IMR-90 (cell line): ENCODE results near the gene AREL1. TPM values are rescaled to one million over a fixed set of nuclear protein-coding genes. Genes with fewer than 3 reads are reported as not detected.

ENCODE experiments used
- ATAC-seq: fragments of 200-7000 bp; cut with Tn5 transposase; 2 replicates; pipeline ENCODE4 v1.9.1; 2020; ENCODE audit warnings: low read depth, mild to moderate bottlenecking, moderate library complexity
- BruUV-seq: library from RNA; stranded (reverse); fragments of 400-500 nt; replicated peaks from 2 replicates; lab custom pipeline; 2021; lab: Mats Ljungman, UMichigan
- CTCF ChIA-PET: fragments of 300-600 bp; formaldehyde crosslinking; extraction: SDS; loops from one replicate; lab custom pipeline; 2021; ENCODE audit warnings: antibody characterized with exemption; lab: Yijun Ruan, JAX
- POLR2A ChIA-PET: fragments of 300-600 bp; sonication (Branson Sonifier 250); formaldehyde crosslinking; loops from one replicate; lab custom pipeline; 2022; ENCODE audit warnings: antibody characterized with exemption; ENCODE audit not compliant: unreplicated experiment; lab: Charles Lee
- DNase-seq: peaks from one replicate; pipeline ENCODE4 v3.0.0; 2013
- H2AFZ ChIP-seq: replicated peaks from 2 replicates; pipeline ENCODE3; 2013; ENCODE audit warnings: low read length, mild to moderate bottlenecking; ENCODE audit not compliant: poor library complexity
- H2AK5ac ChIP-seq: 2 replicates; pipeline ENCODE4 v1.6.1; 2013; ENCODE audit warnings: low read depth, low read length, inconsistent platforms
- H2AK9ac ChIP-seq: replicated peaks from 2 replicates; pipeline ENCODE3; 2013; ENCODE audit warnings: mild to moderate bottlenecking, low read depth, low read length, moderate library complexity; ENCODE audit not compliant: poor library complexity
- H2BK120ac ChIP-seq: 2 replicates; pipeline ENCODE4 v1.6.1; 2013; ENCODE audit warnings: low read depth, low read length, inconsistent platforms
- H2BK15ac ChIP-seq: 3 replicates; pipeline ENCODE4 v1.6.1; 2013; ENCODE audit warnings: low read depth, low read length, inconsistent platforms
- H2BK20ac ChIP-seq: 2 replicates; pipeline ENCODE4 v1.6.1; 2013; ENCODE audit warnings: low read depth, mild to moderate bottlenecking, inconsistent platforms, low read length, moderate library complexity
- H2BK5ac ChIP-seq: 2 replicates; pipeline ENCODE4 v1.6.1; 2013; ENCODE audit warnings: mild to moderate bottlenecking, low read depth, low read length, inconsistent platforms; ENCODE audit not compliant: poor library complexity, severe bottlenecking
- H3K14ac ChIP-seq: replicated peaks from 2 replicates; pipeline ENCODE4 v1.6.1; 2013; ENCODE audit warnings: low read depth, low read length, inconsistent platforms
- H3K18ac ChIP-seq: 2 replicates; pipeline ENCODE4 v1.6.1; 2013; ENCODE audit warnings: low read depth, low read length, control low read depth
- H3K23ac ChIP-seq: 2 replicates; pipeline ENCODE4 v1.6.1; 2013; ENCODE audit warnings: low read depth, low read length, inconsistent platforms
- H3K27ac ChIP-seq: 2 replicates; pipeline ENCODE4 v1.5.1; 2013; ENCODE audit warnings: mild to moderate bottlenecking, control low read depth, low read length; ENCODE audit not compliant: insufficient read depth
- H3K27me3 ChIP-seq: 2 replicates; pipeline ENCODE4 v1.6.1; 2013; ENCODE audit warnings: low read length; ENCODE audit not compliant: control insufficient read depth, insufficient read depth
- H3K36me3 ChIP-seq: 2 replicates; pipeline ENCODE4 v1.6.1; 2013; ENCODE audit warnings: low read length, mixed read lengths; ENCODE audit not compliant: control insufficient read depth, insufficient read depth
- H3K4ac ChIP-seq: 2 replicates; pipeline ENCODE4 v1.6.1; 2013; ENCODE audit warnings: low read depth, low read length, inconsistent platforms
- H3K4me1 ChIP-seq: 2 replicates; pipeline ENCODE4 v1.6.1; 2013; ENCODE audit warnings: low read length, mixed read lengths; ENCODE audit not compliant: control insufficient read depth, insufficient read depth
- H3K4me2 ChIP-seq: 2 replicates; pipeline ENCODE4 v1.6.1; 2013; ENCODE audit warnings: low read depth, mild to moderate bottlenecking, control low read depth, low read length, moderate library complexity
- H3K4me3 ChIP-seq: 2 replicates; pipeline ENCODE4 v1.5.1; 2013; ENCODE audit warnings: low read depth, mild to moderate bottlenecking, control low read depth, low read length, moderate library complexity; ENCODE audit not compliant: insufficient read depth
- H3K56ac ChIP-seq: 2 replicates; pipeline ENCODE4 v1.6.1; 2013; ENCODE audit warnings: low read length, inconsistent platforms; ENCODE audit not compliant: insufficient read depth; ENCODE audit errors: extremely low read depth
- H3K79me1 ChIP-seq, 2 experiments: 2 replicates each; pipeline ENCODE4 v1.6.1; 2013; ENCODE audit warnings: low read length in 2 of 2, inconsistent platforms in 1 of 2, low read depth in 1 of 2
- H3K9ac ChIP-seq: 2 replicates; pipeline ENCODE4 v1.6.1; 2013; ENCODE audit warnings: low read depth, low read length, control low read depth
- H3K9me1 ChIP-seq: 2 replicates; pipeline ENCODE4 v1.6.1; 2013; ENCODE audit warnings: low read length, inconsistent platforms; ENCODE audit not compliant: insufficient read depth
- H3K9me3 ChIP-seq: 2 replicates; pipeline ENCODE4 v1.6.1; 2013; ENCODE audit warnings: low read length; ENCODE audit not compliant: control insufficient read depth, insufficient read depth
- H4K20me1 ChIP-seq: 2 replicates; pipeline ENCODE4 v1.6.1; 2013; ENCODE audit warnings: low read length, inconsistent platforms; ENCODE audit not compliant: insufficient read depth
- H4K5ac ChIP-seq: 2 replicates; pipeline ENCODE4 v1.6.1; 2013; ENCODE audit warnings: mild to moderate bottlenecking, low read depth, low read length, control low read depth
- H4K8ac ChIP-seq, 2 experiments: 2 replicates each; pipeline ENCODE4 v1.6.1; 2013; ENCODE audit warnings: low read depth in 2 of 2, low read length in 2 of 2, control low read depth in 1 of 2, inconsistent platforms in 1 of 2
- H4K91ac ChIP-seq: 2 replicates; pipeline ENCODE4 v1.6.1; 2013; ENCODE audit warnings: low read depth, low read length, inconsistent platforms; ENCODE audit not compliant: insufficient read depth
- BHLHE40 ChIP-seq: fragments of 150-350 bp; IDR thresholded peaks from 2 replicates; pipeline ENCODE4 v1.6.1; 2016; ENCODE audit warnings: mild to moderate bottlenecking, low read depth, low read length
- CHD1 ChIP-seq: IDR thresholded peaks from 2 replicates; pipeline ENCODE4 v1.6.1; 2012; ENCODE audit warnings: low read depth, low read length, improper control_type of control experiment
- CTCF ChIP-seq: conservative IDR thresholded peaks from 2 replicates; pipeline ENCODE4 v1.5.1; 2012; ENCODE audit warnings: mild to moderate bottlenecking, low read depth, low read length, improper control_type of control experiment
- ELK1 ChIP-seq: fragments of 150-350 bp; IDR thresholded peaks from 2 replicates; pipeline ENCODE4 v1.6.1; 2016; ENCODE audit warnings: low read depth, mild to moderate bottlenecking, low read length, moderate library complexity, borderline replicate concordance
- FOS ChIP-seq: fragments of 150-350 bp; IDR thresholded peaks from 2 replicates; pipeline ENCODE4 v1.6.1; 2016; ENCODE audit warnings: low read depth, low read length
- MAFK ChIP-seq: IDR thresholded peaks from 2 replicates; pipeline ENCODE4 v1.6.1; 2012; ENCODE audit warnings: low read depth, low read length, improper control_type of control experiment
- MAZ ChIP-seq: IDR thresholded peaks from 2 replicates; pipeline ENCODE4 v1.6.1; 2012; ENCODE audit warnings: low read depth, mild to moderate bottlenecking, low read length, improper control_type of control experiment, moderate library complexity, borderline replicate concordance
- MXI1 ChIP-seq: IDR thresholded peaks from 2 replicates; pipeline ENCODE4 v1.6.1; 2012; ENCODE audit warnings: low read depth, mild to moderate bottlenecking, low read length, moderate library complexity, borderline replicate concordance
- POLR2A ChIP-seq: IDR thresholded peaks from 2 replicates; pipeline ENCODE4 v1.6.1; 2012; ENCODE audit warnings: mild to moderate bottlenecking, low read depth, low read length
- RAD21 ChIP-seq: IDR thresholded peaks from 2 replicates; pipeline ENCODE4 v1.6.1; 2012; ENCODE audit warnings: low read length, improper control_type of control experiment
- RCOR1 ChIP-seq: IDR thresholded peaks from 2 replicates; pipeline ENCODE4 v1.6.1; 2012; ENCODE audit warnings: mild to moderate bottlenecking, low read length, improper control_type of control experiment; ENCODE audit not compliant: insufficient replicate concordance
- RFX5 ChIP-seq: IDR thresholded peaks from 2 replicates; pipeline ENCODE4 v1.8.0; 2012; ENCODE audit warnings: low read depth, mild to moderate bottlenecking, low read length, moderate library complexity
- SMC3 ChIP-seq: fragments of 150-350 bp; IDR thresholded peaks from 2 replicates; pipeline ENCODE4 v1.6.1; 2016; ENCODE audit warnings: low read depth, mild to moderate bottlenecking, antibody characterized with exemption, low read length, moderate library complexity
- USF2 ChIP-seq: fragments of 150-350 bp; IDR thresholded peaks from 2 replicates; pipeline ENCODE4 v1.6.1; 2017; ENCODE audit warnings: mild to moderate bottlenecking, antibody characterized with exemption, low read length, low read depth
- WGBS, 2 experiments: methylation state at CpG; one replicate each; pipeline versions ENCODE4 v1.1.5 to v1.1.7; 2013; ENCODE audit warnings: missing lambda C conversion rate in 2 of 2; ENCODE audit not compliant: insufficient read length in 1 of 2; ENCODE audit errors: extremely low coverage in 2 of 2; 5-methylcytosine and 5-hydroxymethylcytosine counted together
- dilution Hi-C: fragments of 300-500 bp; cut with HindIII; formaldehyde crosslinking; loops from one replicate; pipeline ENCODE4 v1.14.3; 2018; ENCODE audit warnings: low sequenced_read_pairs; ENCODE audit not compliant: unreplicated experiment
- in situ Hi-C: fragments of 300-500 bp; cut with MboI; formaldehyde crosslinking; loops from 3 replicates; pipeline ENCODE4 v1.14.3; 2019; ENCODE audit warnings: low sequenced_read_pairs, inconsistent platforms, mixed read lengths
- intact Hi-C: fragments of 100-400 bp; cut with micrococcal nuclease; formaldehyde crosslinking; loops from 2 replicates; pipeline ENCODE4 v1.10.0; 2022
- polyA plus RNA-seq, 3 experiments: library from polyadenylated mRNA; depleted of rRNA; stranded (reverse); fragments of >200 nt; gene quantifications; 2 replicates each; pipeline ENCODE4 v1.2.3, GENCODE V29; 2012; ENCODE audit warnings: low replicate concordance in 1 of 3
- total RNA-seq: library from RNA; depleted of rRNA; stranded (reverse); fragments of >200 nt; gene quantifications from 2 replicates; pipeline ENCODE4 v1.2.3, GENCODE V29; 2012

AREL1 gene
- total and polyA plus RNA-seq, 2 of the 4 experiments (the other 2 are of a cell fraction): 30.0 to 39.3 TPM

GRCh38 chr14:74723134-74723533 lies 10.3 kb upstream of the AREL1 start:
- dilution Hi-C loops: no loop called here
- CTCF ChIA-PET: no interaction called here
- no TSS peak for BruUV-seq

More at GRCh38 chr14:74723134-74723533, 10.3 kb upstream of the AREL1 start:
- Histone ChIP-seq H3K9ac (no peak overlapping the region), H3K36me3 (peaks cover 18% of the 10 kb centered on the region), H2AK5ac (no peak overlapping the region), H3K9me1 (no peaks in the 10 kb centered on the region), H3K27me3 (no peaks in the 10 kb centered on the region), H3K27ac (no peak overlapping the region), H4K8ac (no peak overlapping the region), H4K20me1 (no peaks in the 10 kb centered on the region), H2AK9ac (no peak overlapping the region), H3K4me3 (no peak overlapping the region), H3K4ac (no peak overlapping the region), H3K9me3 (no peaks in the 10 kb centered on the region; the same call in 1 of the 2 replicates), H2AFZ (no peak overlapping the region), H3K56ac (no peak overlapping the region), H3K23ac (no peak overlapping the region), H3K79me1 (peaks cover 7 to 15% of the 10 kb centered on the region in 2 experiments; a peak in 3 of 4 replicates), H2BK120ac (no peak overlapping the region), H3K4me1 (no peaks in the 10 kb centered on the region), H3K18ac (no peak overlapping the region), H2BK15ac (no peak overlapping the region), H3K4me2 (no peak overlapping the region), H4K5ac (no peak overlapping the region), H2BK20ac (no peak overlapping the region), H2BK5ac (no peak overlapping the region), H3K14ac (no peak overlapping the region), H4K91ac (no peak overlapping the region)
- no peak for DNase-seq
- POLR2A ChIA-PET: interaction anchor here (0.7 kb wide), 1 partner anchor 61 kb away, joined by 6 read pairs; no protein-coding TSS in a partner anchor
- in situ Hi-C loops (no loop called here), intact Hi-C loops (no loop called here)
- 100% methylated on average over 2 of the region's 3 CpGs; no CpG with 5 or more reads in 1 of the 2 experiments for WGBS, 2 experiments
- no peak for TF ChIP-seq FOS
- TF ChIP-seq MAFK: no peak
- TF ChIP-seq CTCF: no peak
- TF ChIP-seq MXI1: no peak
- no peak for TF ChIP-seq SMC3
- no peak for TF ChIP-seq BHLHE40
- TF ChIP-seq RAD21: no peak
- no peak for TF ChIP-seq CHD1
- TF ChIP-seq ELK1: no peak
- no peak for TF ChIP-seq RFX5
- no peak for TF ChIP-seq USF2
- no peak for TF ChIP-seq MAZ
- TF ChIP-seq POLR2A: no peak
- TF ChIP-seq RCOR1: no peak
- no peak for ATAC-seq
